Vagina (tissue), 2 donors: ENCODE measurements around the gene GLCE. TPM values are rescaled to one million over a fixed set of nuclear protein-coding genes. Genes with fewer than 3 reads are reported as not detected.

ENCODE experiments used
- DNase-seq, 2 donors: peaks; one replicate each; pipeline ENCODE4 v3.0.0-alpha.2; 2017; ENCODE audit errors: extremely low spot score in 2 of 2
- H3K27ac ChIP-seq: fragments of 200-600 bp; sonication (generic); one replicate; pipeline ENCODE4 v1.5.1; 2019
- H3K27me3 ChIP-seq: fragments of 200-600 bp; sonication (generic); one replicate; pipeline ENCODE4 v1.5.1; 2019
- H3K36me3 ChIP-seq, 2 donors: fragments of 200-600 bp; sonication (generic); one replicate each; pipeline ENCODE4 v1.5.1; 2017 to 2019
- H3K4me1 ChIP-seq: fragments of 200-600 bp; sonication (generic); one replicate; pipeline ENCODE4 v1.5.1; 2019
- H3K4me3 ChIP-seq, 2 donors: fragments of 200-600 bp; sonication (generic); 1 replicate in 1 of 2; 2 replicates in 1 of 2; pipeline ENCODE4 v1.5.1; 2016 to 2019
- H3K9me3 ChIP-seq: fragments of 200-600 bp; sonication (generic); one replicate; pipeline ENCODE4 v1.5.1; 2019
- POLR2A ChIP-seq, 2 donors: fragments of 450-650 bp; IDR thresholded peaks; one replicate each; pipeline ENCODE4 v1.6.1; 2017; ENCODE audit warnings: antibody characterized with exemption in 2 of 2, mild to moderate bottlenecking in 2 of 2, moderate library complexity in 2 of 2
- POLR2AphosphoS5 ChIP-seq, 2 donors: sonication (generic); formaldehyde crosslinking; IDR thresholded peaks; one replicate each; pipeline ENCODE4 v1.9.0; 2017; ENCODE audit warnings: antibody characterized with exemption in 2 of 2, mild to moderate bottlenecking in 2 of 2, low read depth in 1 of 2; ENCODE audit not compliant: insufficient read depth in 1 of 2
- intact Hi-C: fragments of 100-400 bp; cut with DNase I; formaldehyde crosslinking; loops from one replicate; pipeline ENCODE4 v1.15.1; 2023
- total RNA-seq: library from RNA; depleted of rRNA; stranded (reverse); fragments of >200 nt; gene quantifications from one replicate; pipeline ENCODE4 v1.2.3, GENCODE V29; 2016
- TF ChIP-seq, protein P1 (sequence below), 3 experiments: fragments of 450-650 bp in 2 of 3; fragments of 200-600 bp in 1 of 3; sonication (generic) in 1 of 3; IDR thresholded peaks; one replicate each; pipeline ENCODE4 v1.5.1; 2017 to 2019; ENCODE audit warnings: antibody characterized with exemption in 3 of 3, mild to moderate bottlenecking in 2 of 3, moderate library complexity in 2 of 3

The GLCE gene
- total RNA-seq, 1 donor from 2014 or later = 16.5 TPM

DNA sequence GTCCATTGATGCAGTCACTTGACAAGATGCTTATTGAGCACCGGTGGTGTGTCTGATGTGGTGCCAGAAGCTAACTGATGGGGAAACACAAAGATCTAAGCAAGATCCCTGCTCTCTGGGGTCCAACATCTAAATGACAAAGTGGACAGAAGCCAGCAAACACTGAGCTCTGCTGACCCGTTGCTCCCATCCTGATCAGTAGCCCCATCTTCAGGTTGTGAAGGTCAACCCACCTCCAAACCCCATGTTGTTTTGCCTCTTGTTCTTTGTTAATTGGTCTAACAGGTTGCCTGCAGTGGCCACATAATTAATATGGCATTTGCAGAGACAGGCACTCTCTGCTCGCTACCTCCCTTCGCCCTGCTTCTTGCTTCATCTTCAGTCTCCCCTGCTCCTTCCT is 21.5 kb upstream of the GLCE start:
- H3K36me3 ChIP-seq = no peaks in the 10 kb centered on the region
- no peak overlapping the region for H3K27ac ChIP-seq
- DNase-seq = no peak
- TF ChIP-seq POLR2AphosphoS5 (IDR thresholded peaks at IDR 0.05; ENCODE audit: insufficient read depth in 1 of 2, low read depth in 1 of 2) (no peak), POLR2A (IDR thresholded peaks at IDR 0.05) (no peak)
- TF ChIP-seq, protein P1, sequence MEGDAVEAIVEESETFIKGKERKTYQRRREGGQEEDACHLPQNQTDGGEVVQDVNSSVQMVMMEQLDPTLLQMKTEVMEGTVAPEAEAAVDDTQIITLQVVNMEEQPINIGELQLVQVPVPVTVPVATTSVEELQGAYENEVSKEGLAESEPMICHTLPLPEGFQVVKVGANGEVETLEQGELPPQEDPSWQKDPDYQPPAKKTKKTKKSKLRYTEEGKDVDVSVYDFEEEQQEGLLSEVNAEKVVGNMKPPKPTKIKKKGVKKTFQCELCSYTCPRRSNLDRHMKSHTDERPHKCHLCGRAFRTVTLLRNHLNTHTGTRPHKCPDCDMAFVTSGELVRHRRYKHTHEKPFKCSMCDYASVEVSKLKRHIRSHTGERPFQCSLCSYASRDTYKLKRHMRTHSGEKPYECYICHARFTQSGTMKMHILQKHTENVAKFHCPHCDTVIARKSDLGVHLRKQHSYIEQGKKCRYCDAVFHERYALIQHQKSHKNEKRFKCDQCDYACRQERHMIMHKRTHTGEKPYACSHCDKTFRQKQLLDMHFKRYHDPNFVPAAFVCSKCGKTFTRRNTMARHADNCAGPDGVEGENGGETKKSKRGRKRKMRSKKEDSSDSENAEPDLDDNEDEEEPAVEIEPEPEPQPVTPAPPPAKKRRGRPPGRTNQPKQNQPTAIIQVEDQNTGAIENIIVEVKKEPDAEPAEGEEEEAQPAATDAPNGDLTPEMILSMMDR (IDR thresholded peaks at IDR 0.05) = no peak
- no peaks in the 10 kb centered on the region for H3K4me1 ChIP-seq
- no peak overlapping the region for H3K4me3 ChIP-seq
- intact Hi-C loops = no loop called here
- no peaks in the 10 kb centered on the region for H3K9me3 ChIP-seq
- no peaks in the 10 kb centered on the region for H3K27me3 ChIP-seq

DNA sequence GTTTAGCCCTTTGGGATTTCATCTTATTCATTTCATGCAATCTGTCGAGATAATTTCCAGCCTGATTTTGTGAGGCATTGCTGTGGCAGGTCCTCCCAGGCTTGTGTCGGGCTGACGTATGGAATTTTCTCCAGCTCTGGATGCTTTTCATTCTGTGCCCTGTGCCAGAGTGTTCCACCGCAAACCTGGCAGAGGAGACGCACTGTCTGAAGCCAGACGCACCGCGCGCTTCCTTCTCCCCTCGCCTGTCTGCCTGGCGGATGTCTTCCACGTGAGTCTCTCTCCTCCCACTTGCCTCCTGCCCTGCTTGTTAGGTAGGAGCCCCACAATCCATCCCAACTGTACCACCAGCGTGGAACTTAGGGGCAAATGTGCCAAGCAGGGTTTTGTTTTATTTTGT is 20.1 kb upstream of the GLCE start:
- intact Hi-C loops = no loop called here
- no peak overlapping the region for H3K27ac ChIP-seq
- no peak for DNase-seq
- no peaks in the 10 kb centered on the region for H3K27me3 ChIP-seq
- no peaks in the 10 kb centered on the region for H3K9me3 ChIP-seq
- no peak overlapping the region for H3K4me3 ChIP-seq
- no peaks in the 10 kb centered on the region for H3K4me1 ChIP-seq
- H3K36me3 ChIP-seq = no peaks in the 10 kb centered on the region
- TF ChIP-seq POLR2AphosphoS5 (IDR thresholded peaks at IDR 0.05; ENCODE audit: insufficient read depth in 1 of 2, low read depth in 1 of 2) (no peak), POLR2A (IDR thresholded peaks at IDR 0.05) (no peak)
- TF ChIP-seq, protein P1 (IDR thresholded peaks at IDR 0.05) = no peak

DNA sequence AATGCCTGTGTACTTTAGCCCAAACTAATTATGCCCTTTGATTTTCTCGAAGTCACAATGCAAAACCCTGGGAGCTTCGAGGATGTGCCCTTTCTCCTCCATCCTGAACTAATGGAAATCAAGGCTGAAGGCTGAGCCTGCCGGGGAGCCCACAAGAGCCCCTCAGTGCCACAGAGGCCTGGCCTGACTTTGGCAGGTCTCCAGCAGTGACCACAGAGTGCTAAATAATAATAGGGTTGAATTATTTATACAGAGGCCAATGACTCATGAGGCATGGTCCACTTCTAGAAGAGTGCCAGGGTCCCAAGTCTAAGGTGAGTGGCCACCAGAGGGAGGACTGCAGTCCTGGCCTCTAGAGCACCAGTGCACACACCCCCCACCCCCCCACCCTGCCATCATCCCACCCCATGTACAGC is 19.1 kb upstream of the GLCE start:
- no peaks in the 10 kb centered on the region for H3K27me3 ChIP-seq
- no peak overlapping the region for H3K27ac ChIP-seq
- no peak overlapping the region for H3K4me3 ChIP-seq
- TF ChIP-seq, protein P1 (IDR thresholded peaks at IDR 0.05) = no peak
- TF ChIP-seq POLR2A (IDR thresholded peaks at IDR 0.05) (no peak), POLR2AphosphoS5 (IDR thresholded peaks at IDR 0.05; ENCODE audit: insufficient read depth in 1 of 2, low read depth in 1 of 2) (no peak)
- no peaks in the 10 kb centered on the region for H3K9me3 ChIP-seq
- H3K4me1 ChIP-seq = no peaks in the 10 kb centered on the region
- intact Hi-C loops = no loop called here
- no peaks in the 10 kb centered on the region for H3K36me3 ChIP-seq
- no peak for DNase-seq

GRCh38 chr15:69141833-69142232 is 18.6 kb upstream of the GLCE start:
- H3K36me3 ChIP-seq = no peaks in the 10 kb centered on the region
- no peaks in the 10 kb centered on the region for H3K9me3 ChIP-seq
- H3K4me3 ChIP-seq = no peak overlapping the region
- H3K27me3 ChIP-seq = no peaks in the 10 kb centered on the region
- H3K27ac ChIP-seq = no peak overlapping the region
- no peaks in the 10 kb centered on the region for H3K4me1 ChIP-seq
- intact Hi-C loops = no loop called here
- no peak for DNase-seq
- TF ChIP-seq, protein P1 (IDR thresholded peaks at IDR 0.05) = no peak
- TF ChIP-seq POLR2AphosphoS5 (IDR thresholded peaks at IDR 0.05; ENCODE audit: insufficient read depth in 1 of 2, low read depth in 1 of 2) (no peak), POLR2A (IDR thresholded peaks at IDR 0.05) (no peak)

DNA sequence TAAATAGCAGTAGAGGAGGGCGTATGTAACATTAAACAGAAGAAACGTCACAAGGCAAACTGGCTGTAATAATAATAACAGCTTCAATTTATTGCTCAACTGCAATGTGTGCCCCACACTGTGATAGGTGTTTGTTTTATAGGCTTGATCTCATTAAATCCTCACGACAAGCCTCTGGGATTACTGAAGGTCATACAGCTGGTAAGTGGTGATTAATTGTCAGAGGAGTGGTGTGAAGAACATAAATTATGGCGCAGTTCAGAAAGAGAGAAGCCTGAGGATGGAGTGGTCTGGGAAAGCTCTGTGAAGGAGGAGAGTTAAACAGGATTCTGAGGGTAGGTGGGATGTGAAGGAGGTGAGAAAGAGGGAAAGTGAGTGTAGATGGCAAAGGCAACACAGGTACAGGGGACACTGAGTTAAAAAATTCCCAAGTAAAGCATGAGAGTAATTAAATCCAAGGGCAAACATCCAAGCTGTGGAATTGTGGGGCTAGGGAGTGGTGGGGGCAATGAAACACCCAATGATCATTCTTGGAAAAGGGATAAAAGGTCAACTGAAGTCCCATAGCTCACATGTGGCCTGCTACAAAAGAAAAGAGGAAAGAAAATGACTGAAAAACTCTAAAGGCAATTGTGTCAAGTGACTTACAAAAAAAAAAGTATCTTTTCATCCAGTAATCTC is 16.5 kb upstream of the GLCE start:
- intact Hi-C loops = no loop called here
- H3K36me3 ChIP-seq = no peaks in the 10 kb centered on the region
- no peak for DNase-seq
- no peaks in the 10 kb centered on the region for H3K27me3 ChIP-seq
- H3K4me1 ChIP-seq = no peaks in the 10 kb centered on the region
- TF ChIP-seq POLR2AphosphoS5 (IDR thresholded peaks at IDR 0.05; ENCODE audit: insufficient read depth in 1 of 2, low read depth in 1 of 2) = no peak
- TF ChIP-seq, protein P1 (IDR thresholded peaks at IDR 0.05) = no peak
- H3K27ac ChIP-seq = no peak overlapping the region
- H3K4me3 ChIP-seq = no peak overlapping the region
- no peaks in the 10 kb centered on the region for H3K9me3 ChIP-seq
